Stimulated activated CD4-positive, alpha-beta T cell treated with anti-CD3 and anti-CD28 coated beads, TNF-alpha, amount 100 ng/mL, for 1 hour (primary cell): ENCODE measurements around the gene PDGFRB.
A peak's percentile ranks its signal among the peaks of the same experiment; 100 is the strongest.

Experiments
- DNase-seq, 3 donors: peaks; one replicate each; pipeline ENCODE4 v3.0.0-alpha.2; 2020; ENCODE audit warnings: low read depth in 3 of 3, low spot score in 1 of 3

Gene PDGFRB

GRCh38 chr5:150155258-150156026 lies at the start of gene PDGFRB:
Gene PDGFRB, minus strand, starts transcription at chr5:150155845. Its CDS starts 18,798 bp downstream, at chr5:150137047.
- DNase-seq, result peak in 1 of 3 donors; percentile 7

GRCh38 chr5:150204590-150204960 lies 48.9 kb upstream of the PDGFRB start:
- no peak for DNase-seq

GRCh38 chr5:150203832-150204589 lies 48.4 kb upstream of the PDGFRB start:
- DNase-seq, result no peak

GRCh38 chr5:150202501-150202900 lies 46.9 kb upstream of the PDGFRB start:
- DNase-seq, result no peak

- no peak for DNase-seq
These were observed 41.8 kb upstream of the PDGFRB start for GRCh38 chr5:150197476-150197875.

- no peak for DNase-seq
These were observed 41.3 kb upstream of the PDGFRB start for GRCh38 chr5:150196986-150197385.

GRCh38 chr5:150196514-150196913 lies 40.9 kb upstream of the PDGFRB start:
- DNase-seq, result no peak

GRCh38 chr5:150195736-150196485 lies 40.3 kb upstream of the PDGFRB start:
- DNase-seq, result no peak

- no peak for DNase-seq
These were observed 36.8 kb upstream of the PDGFRB start for GRCh38 chr5:150192462-150192861.

- no peak for DNase-seq
These were observed 35.3 kb upstream of the PDGFRB start for GRCh38 chr5:150190987-150191386.

GRCh38 chr5:150190503-150190979 lies 34.9 kb upstream of the PDGFRB start:
- no peak for DNase-seq

GRCh38 chr5:150189728-150190502 lies 34.3 kb upstream of the PDGFRB start, which contains the start of gene SLC6A7:
Gene SLC6A7, plus strand, starts transcription at chr5:150190062. Its CDS starts 266 bp downstream, at chr5:150190328.
- no peak for DNase-seq

GRCh38 chr5:150189326-150189725 lies 33.7 kb upstream of the PDGFRB start:
- DNase-seq, result no peak

GRCh38 chr5:150188146-150188842 lies 32.6 kb upstream of the PDGFRB start:
- DNase-seq, result no peak

GRCh38 chr5:150186897-150187296 lies 31.3 kb upstream of the PDGFRB start:
- DNase-seq, result no peak

- no peak for DNase-seq
These were observed 30.5 kb upstream of the PDGFRB start for GRCh38 chr5:150186137-150186536.

- DNase-seq, result no peak
These were observed 29.6 kb upstream of the PDGFRB start for GRCh38 chr5:150184990-150185912.

GRCh38 chr5:150184006-150184405 lies 28.4 kb upstream of the PDGFRB start:
- no peak for DNase-seq

GRCh38 chr5:150183436-150183835 lies 27.8 kb upstream of the PDGFRB start:
- DNase-seq, result no peak
